Neural progenitor cell (in vitro differentiated cells): ENCODE measurements around the gene INO80C. TPM values are rescaled to one million over a fixed set of nuclear protein-coding genes. Genes with fewer than 3 reads are reported as not detected.

ENCODE experiments used
- DNase-seq: peaks from one replicate; pipeline ENCODE4 v3.0.0-alpha.2; 2016; ENCODE audit warnings: low spot score
- H2AFZ ChIP-seq: fragments of 200-600 bp; sonication (generic); replicated peaks from 2 replicates; pipeline ENCODE4 v1.6.1; 2016; ENCODE audit warnings: antibody characterized with exemption
- H3F3A ChIP-seq: fragments of 200-600 bp; sonication (generic); 2 replicates; pipeline ENCODE4 v1.6.1; 2016; ENCODE audit warnings: antibody characterized with exemption, low read depth
- H3K27ac ChIP-seq: fragments of 200-600 bp; sonication (generic); 2 replicates; pipeline ENCODE4 v1.5.1; 2016; ENCODE audit warnings: mild to moderate bottlenecking
- H3K27me3 ChIP-seq: fragments of 200-600 bp; sonication (generic); 2 replicates; pipeline ENCODE4 v1.6.1; 2016; ENCODE audit warnings: mild to moderate bottlenecking, moderate library complexity
- H3K36me3 ChIP-seq: fragments of 200-600 bp; sonication (generic); 2 replicates; pipeline ENCODE4 v1.5.1; 2016
- H3K4me1 ChIP-seq: fragments of 200-600 bp; sonication (generic); 2 replicates; pipeline ENCODE4 v1.6.1; 2016; ENCODE audit warnings: mixed run types
- H3K4me2 ChIP-seq: fragments of 200-600 bp; sonication (generic); 2 replicates; pipeline ENCODE4 v1.6.1; 2016
- H3K4me3 ChIP-seq: fragments of 200-600 bp; sonication (generic); 2 replicates; pipeline ENCODE4 v1.5.1; 2016
- H3K79me2 ChIP-seq: fragments of 200-600 bp; sonication (generic); 2 replicates; pipeline ENCODE4 v1.6.1; 2016; ENCODE audit warnings: low read depth
- H3K9ac ChIP-seq: fragments of 200-600 bp; sonication (generic); 2 replicates; pipeline ENCODE4 v1.6.1; 2016
- H3K9me3 ChIP-seq: fragments of 200-600 bp; sonication (generic); 2 replicates; pipeline ENCODE4 v1.5.1; 2016; ENCODE audit warnings: low read depth
- H4K20me1 ChIP-seq: fragments of 200-600 bp; sonication (generic); 2 replicates; pipeline ENCODE4 v1.6.1; 2016; ENCODE audit warnings: low read depth
- H3K27ac Mint-ChIP-seq: 3 replicates; pipeline ENCODE4 v1.8.0; 2021; ENCODE audit warnings: mixed read lengths
- H3K27me3 Mint-ChIP-seq: 2 replicates; pipeline ENCODE4 v1.8.0; 2022; ENCODE audit warnings: low read depth, mild to moderate bottlenecking, inconsistent platforms, moderate library complexity, mixed read lengths; ENCODE audit not compliant: insufficient read depth
- H3K36me3 Mint-ChIP-seq: 3 replicates; pipeline ENCODE4 v1.8.0; 2021; ENCODE audit warnings: mixed read lengths
- H3K4me1 Mint-ChIP-seq: 3 replicates; pipeline ENCODE4 v1.8.0; 2021; ENCODE audit warnings: mixed read lengths
- H3K4me3 Mint-ChIP-seq: 3 replicates; pipeline ENCODE4 v1.8.0; 2021; ENCODE audit warnings: mild to moderate bottlenecking, moderate library complexity, mixed read lengths
- H3K9me3 Mint-ChIP-seq: 3 replicates; pipeline ENCODE4 v1.8.0; 2020; ENCODE audit warnings: mixed read lengths
- CTCF ChIP-seq: fragments of 200-600 bp; sonication (generic); IDR thresholded peaks from 2 replicates; pipeline ENCODE4 v1.5.1; 2017; ENCODE audit warnings: antibody characterized with exemption, mild to moderate bottlenecking
- EZH2 ChIP-seq: fragments of 200-600 bp; sonication (generic); IDR thresholded peaks from 2 replicates; pipeline ENCODE4 v1.6.1; 2017; ENCODE audit warnings: antibody characterized with exemption, mild to moderate bottlenecking, moderate library complexity
- EZH2phosphoT487 ChIP-seq: fragments of 200-600 bp; sonication (generic); IDR thresholded peaks from 2 replicates; pipeline ENCODE4 v1.6.1; 2017; ENCODE audit warnings: antibody characterized with exemption
- total RNA-seq: library from RNA; depleted of rRNA; stranded (reverse); fragments of >200 nt; gene quantifications from 2 replicates; pipeline ENCODE4 v1.2.3, GENCODE V29; 2015; ENCODE audit warnings: low replicate concordance

The INO80C gene
- total RNA-seq, 1 donor from 2014 or later: 13.2 TPM

- Mint-ChIP-seq H3K36me3 (no peaks in the 10 kb centered on the region), H3K27ac (no peak overlapping the region), H3K4me1 (peaks cover 37% of the 10 kb centered on the region), H3K27me3 (peaks cover 10% of the 10 kb centered on the region), H3K9me3 (no peaks in the 10 kb centered on the region), H3K4me3 (no peak overlapping the region)
- Histone ChIP-seq H3K27ac (no peak overlapping the region), H3K4me1 (peaks cover 7% of the 10 kb centered on the region), H3K79me2 (no peaks in the 10 kb centered on the region), H2AFZ (no peak overlapping the region), H3K4me3 (no peak overlapping the region), H3K4me2 (no peak overlapping the region), H3K9ac (no peak overlapping the region), H4K20me1 (no peaks in the 10 kb centered on the region), H3K36me3 (no peaks in the 10 kb centered on the region), H3K9me3 (no peaks in the 10 kb centered on the region), H3F3A (no peaks in the 10 kb centered on the region), H3K27me3 (no peaks in the 10 kb centered on the region)
- DNase-seq: no peak
- TF ChIP-seq CTCF (no peak), EZH2 (no peak), EZH2phosphoT487 (no peak)
Measured at GRCh38 chr18:35514752-35515459, 17.1 kb upstream of the INO80C start.

- no peak overlapping the region for H2AFZ ChIP-seq
- no peaks in the 10 kb centered on the region for H3K36me3 Mint-ChIP-seq
- peaks cover 13% of the 10 kb centered on the region for H3K4me1 ChIP-seq
- no peaks in the 10 kb centered on the region for H3K27me3 ChIP-seq
- H3K4me1 Mint-ChIP-seq: peaks cover 42% of the 10 kb centered on the region
- DNase-seq: no peak
- no peak overlapping the region for H3K9ac ChIP-seq
- peaks cover 4% of the 10 kb centered on the region for H3F3A ChIP-seq
- peaks cover 10% of the 10 kb centered on the region for H3K27me3 Mint-ChIP-seq
- H3K36me3 ChIP-seq: no peaks in the 10 kb centered on the region
- H3K4me3 ChIP-seq: no peak overlapping the region
- H3K27ac ChIP-seq: no peak overlapping the region
- H3K27ac Mint-ChIP-seq: no peak overlapping the region
- no peaks in the 10 kb centered on the region for H3K9me3 ChIP-seq
- no peak overlapping the region for H3K4me3 Mint-ChIP-seq
- H3K79me2 ChIP-seq: no peaks in the 10 kb centered on the region
- H3K9me3 Mint-ChIP-seq: no peaks in the 10 kb centered on the region
- H4K20me1 ChIP-seq: no peaks in the 10 kb centered on the region
- no peak for TF ChIP-seq CTCF
- TF ChIP-seq EZH2: no peak
- no peak for TF ChIP-seq EZH2phosphoT487
- H3K4me2 ChIP-seq: no peak overlapping the region
Measured at GRCh38 chr18:35514283-35514682, 16.5 kb upstream of the INO80C start.

- no peak overlapping the region for H3K4me3 ChIP-seq
- H3K27me3 ChIP-seq: no peaks in the 10 kb centered on the region
- H3K27ac Mint-ChIP-seq: no peak overlapping the region
- peaks cover 13% of the 10 kb centered on the region for H3F3A ChIP-seq
- H3K36me3 Mint-ChIP-seq: no peaks in the 10 kb centered on the region
- H3K4me2 ChIP-seq: no peak overlapping the region
- H3K27ac ChIP-seq: no peak overlapping the region
- H3K9me3 ChIP-seq: no peaks in the 10 kb centered on the region
- peaks cover 10% of the 10 kb centered on the region for H3K27me3 Mint-ChIP-seq
- H3K9ac ChIP-seq: no peak overlapping the region
- H3K36me3 ChIP-seq: no peaks in the 10 kb centered on the region
- H3K79me2 ChIP-seq: no peaks in the 10 kb centered on the region
- H2AFZ ChIP-seq: no peak overlapping the region
- no peaks in the 10 kb centered on the region for H4K20me1 ChIP-seq
- H3K4me3 Mint-ChIP-seq: no peak overlapping the region
- TF ChIP-seq CTCF: no peak
- no peak for TF ChIP-seq EZH2phosphoT487
- TF ChIP-seq EZH2: no peak
- peaks cover 42% of the 10 kb centered on the region for H3K4me1 Mint-ChIP-seq
- H3K9me3 Mint-ChIP-seq: no peaks in the 10 kb centered on the region
- peaks cover 22% of the 10 kb centered on the region for H3K4me1 ChIP-seq
- DNase-seq: peak; percentile 43
Measured at GRCh38 chr18:35513181-35513936, 15.6 kb upstream of the INO80C start.
